GM10847 (cell line): Measurements from ENCODE around the gene PIP5KL1.

ENCODE experiments used
- POLR2A ChIP-seq: IDR thresholded peaks from 2 replicates; pipeline ENCODE4 v1.6.1; 2011; ENCODE audit not compliant: insufficient read length; ENCODE audit errors: extremely low read depth

The PIP5KL1 gene

DNA sequence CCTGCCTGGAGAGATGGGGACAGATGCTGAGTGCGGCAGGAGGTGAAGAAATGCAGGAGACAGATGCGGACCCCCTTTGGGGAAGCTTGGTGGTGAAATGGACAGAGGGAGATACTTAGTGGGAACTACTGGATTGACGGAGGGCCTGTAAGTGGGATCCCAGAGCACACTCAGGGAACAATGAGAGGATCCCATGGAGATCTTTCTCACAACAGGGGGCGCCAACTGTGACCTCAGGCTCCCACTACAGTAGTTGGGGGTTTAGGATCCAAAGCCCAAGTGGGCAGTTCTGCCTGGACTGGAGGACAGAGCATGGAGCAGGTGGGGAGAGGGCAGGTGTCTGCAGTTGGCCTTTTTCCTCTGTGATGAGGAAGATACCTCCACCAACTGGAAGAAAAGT is 3.7 kb upstream of the PIP5KL1 start:
- TF ChIP-seq POLR2A = no peak

- no peak for TF ChIP-seq POLR2A
Observed at GRCh38 chr9:127931092-127931881, 710 bp upstream of the PIP5KL1 start.

DNA sequence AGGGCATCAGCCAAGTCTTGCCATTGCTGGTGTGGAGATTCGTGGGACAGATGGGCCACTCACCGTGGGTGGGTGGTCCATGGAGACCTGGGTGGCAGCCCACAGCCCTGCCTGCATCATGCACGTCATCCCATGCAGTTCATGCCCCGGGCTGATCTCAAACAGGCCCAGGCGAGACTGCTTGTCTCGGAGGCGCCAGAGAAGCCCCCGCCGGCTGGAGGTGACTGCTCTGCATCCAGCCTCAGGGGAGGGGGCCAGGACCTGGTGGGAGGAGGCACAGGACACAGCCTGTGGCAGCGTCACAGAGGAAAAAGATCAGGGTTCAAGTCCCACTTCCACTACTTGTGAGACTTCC is 975 bp downstream of the PIP5KL1 start:
- no peak for TF ChIP-seq POLR2A

DNA sequence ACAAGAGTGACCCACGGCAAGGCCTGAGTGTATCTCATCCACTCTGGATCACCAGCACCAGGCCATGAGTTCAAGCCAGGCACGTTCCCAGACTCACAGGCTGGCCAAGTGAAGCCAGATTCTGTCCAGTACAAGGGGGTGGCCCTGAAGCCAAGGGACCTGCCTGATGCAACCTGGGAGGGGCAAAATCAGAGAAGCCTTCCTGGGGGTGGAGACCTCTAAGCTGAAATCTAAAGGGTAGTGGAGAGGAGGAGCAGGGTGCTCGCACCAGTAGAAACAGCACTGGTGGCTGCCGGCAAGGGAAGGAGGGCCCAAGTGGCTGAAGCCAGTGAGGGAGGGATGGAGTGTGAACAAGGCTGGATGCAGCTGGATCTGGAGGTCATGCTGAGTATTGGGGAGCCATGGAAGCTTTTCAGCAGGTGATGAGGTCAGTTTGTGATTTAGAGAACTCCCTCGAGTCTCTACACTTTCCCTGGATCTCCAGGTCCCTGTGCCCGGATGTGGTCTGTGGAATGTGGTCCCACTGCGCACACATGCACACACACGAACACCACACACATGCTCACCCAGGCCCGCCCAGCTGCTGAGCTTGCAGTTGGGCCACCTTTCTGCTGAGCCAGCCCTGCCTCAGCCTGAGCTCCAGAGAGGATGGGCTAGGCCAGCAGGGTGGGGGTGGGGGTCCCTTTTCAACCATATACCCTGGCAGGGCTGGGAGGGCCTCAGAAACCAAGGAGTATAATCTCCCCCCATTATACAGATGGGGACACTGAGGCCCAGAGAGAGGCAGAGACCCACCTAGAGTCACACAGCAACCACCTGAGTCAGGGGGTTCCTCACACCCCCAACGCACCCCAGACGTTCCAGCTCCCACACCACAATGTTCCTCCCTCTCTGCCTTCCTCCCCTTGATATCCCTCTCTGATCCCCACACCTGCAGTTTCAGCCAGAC is 1.6 kb downstream of the PIP5KL1 start:
- no peak for TF ChIP-seq POLR2A

DNA sequence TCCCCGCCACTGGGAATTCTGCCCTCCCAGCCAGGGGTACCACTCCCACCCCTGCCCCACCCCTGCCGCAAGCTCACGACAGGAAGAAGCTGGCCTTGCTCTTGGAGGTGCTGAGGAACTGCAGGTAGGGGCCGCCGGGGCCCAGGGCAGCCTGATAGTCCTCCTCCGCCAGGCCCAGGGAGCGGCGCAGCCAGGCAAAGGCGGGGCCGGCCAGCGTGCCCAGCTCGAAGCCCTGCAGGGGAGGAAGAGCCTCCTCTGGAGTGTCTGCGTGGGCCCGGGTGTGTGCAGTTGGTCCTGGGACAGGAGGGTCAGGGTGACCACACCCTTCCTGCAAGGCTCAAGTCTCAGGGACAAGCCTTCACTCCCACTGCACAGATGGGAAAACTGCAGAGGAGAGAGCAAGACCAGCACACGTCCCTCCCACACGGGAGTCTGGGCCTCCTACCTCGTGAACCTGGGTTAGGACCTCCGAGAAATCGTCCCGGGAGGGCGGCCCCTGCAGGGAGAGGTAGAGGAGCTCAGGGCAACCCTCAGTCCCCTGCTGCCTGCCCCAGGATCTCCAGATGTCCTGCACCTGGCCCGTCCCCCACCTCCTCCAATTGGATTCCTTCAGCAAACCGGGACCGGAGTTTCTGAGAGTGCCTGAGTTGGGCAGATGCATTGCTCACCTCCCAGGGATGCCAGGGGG is 2.4 kb downstream of the PIP5KL1 start:
- no peak for TF ChIP-seq POLR2A

- no peak for TF ChIP-seq POLR2A
Observed at GRCh38 chr9:127927201-127927987, 3.2 kb downstream of the PIP5KL1 start.

GRCh38 chr9:127926906-127927200 is 3.7 kb downstream of the PIP5KL1 start:
- TF ChIP-seq POLR2A = no peak

DNA sequence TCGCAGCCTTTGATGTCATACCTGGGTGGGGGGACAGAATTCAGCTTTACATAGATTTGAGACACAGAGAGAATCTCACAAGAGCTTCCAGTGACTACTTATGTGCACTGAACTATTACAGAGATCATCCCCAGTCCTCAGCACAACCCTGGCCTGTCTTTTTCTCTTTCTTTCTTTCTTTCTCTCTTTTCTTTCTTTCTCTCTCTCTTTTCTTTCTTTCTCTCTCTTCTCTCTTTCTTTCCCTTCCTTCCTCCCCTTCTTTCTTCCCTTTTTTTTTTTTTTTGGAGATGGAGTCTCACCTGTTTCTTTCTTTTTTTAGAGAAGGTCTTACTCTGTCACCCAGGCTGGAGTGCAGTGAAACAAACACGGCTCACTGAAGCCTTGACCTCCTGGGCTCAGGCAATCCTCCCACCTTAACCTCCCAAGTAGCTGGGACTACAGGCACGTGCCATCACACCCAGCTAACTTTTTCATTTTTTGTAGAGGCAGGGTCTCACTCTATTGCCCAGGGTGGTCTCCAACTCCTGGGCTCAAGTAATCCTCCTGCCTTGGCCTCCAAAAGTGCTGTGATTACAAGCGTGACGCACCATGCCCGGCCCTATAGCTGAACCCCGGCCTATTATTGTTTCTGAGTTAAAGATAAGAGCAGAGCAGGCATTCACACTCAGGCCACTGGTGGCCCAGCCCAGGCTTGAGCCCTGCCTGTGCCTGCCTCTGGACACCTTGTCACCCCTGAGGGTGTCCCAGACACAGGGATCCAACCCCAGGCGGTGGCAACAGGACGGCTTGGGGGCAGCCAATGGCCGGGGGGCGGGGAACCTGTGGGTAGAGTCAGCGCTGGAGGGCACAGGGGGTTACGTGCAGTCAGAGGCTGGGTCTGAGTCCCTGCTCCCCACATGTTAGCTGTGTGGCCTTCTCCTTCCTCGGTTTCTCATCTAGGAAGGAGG is 4.3 kb downstream of the PIP5KL1 start:
- no peak for TF ChIP-seq POLR2A

DNA sequence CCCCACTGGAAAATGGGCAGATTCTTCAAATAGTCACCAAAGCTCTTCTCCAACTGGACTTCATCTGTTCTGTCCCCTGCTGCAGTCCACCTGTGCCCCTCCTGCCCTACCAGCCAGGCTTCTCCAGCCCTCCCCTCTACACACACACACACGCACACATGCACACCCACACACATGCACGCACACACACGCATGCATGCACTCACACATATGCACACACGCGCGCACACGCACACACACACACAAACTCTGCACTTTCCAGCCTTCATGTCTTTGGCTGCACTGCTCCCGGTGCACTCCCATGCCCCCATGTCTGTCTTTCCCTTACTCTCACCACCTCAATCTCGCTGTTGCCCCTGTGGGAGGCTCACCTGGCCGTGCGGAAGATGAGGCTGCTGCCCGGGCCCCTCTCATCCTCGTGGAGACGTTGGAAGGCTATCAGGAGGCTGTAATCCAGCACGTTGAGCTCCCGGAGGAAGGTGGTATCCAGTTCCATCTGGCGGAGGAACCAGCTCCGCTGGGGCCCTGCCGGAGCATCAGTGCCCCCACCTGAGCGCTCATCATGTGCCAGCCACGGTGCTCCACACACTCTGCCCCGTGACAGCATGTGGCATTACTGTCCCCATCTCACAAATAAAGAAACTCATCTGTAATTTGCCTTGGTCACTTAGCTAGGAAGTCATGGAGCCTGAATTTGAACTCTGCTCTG is 5.7 kb downstream of the PIP5KL1 start:
- no peak for TF ChIP-seq POLR2A

DNA sequence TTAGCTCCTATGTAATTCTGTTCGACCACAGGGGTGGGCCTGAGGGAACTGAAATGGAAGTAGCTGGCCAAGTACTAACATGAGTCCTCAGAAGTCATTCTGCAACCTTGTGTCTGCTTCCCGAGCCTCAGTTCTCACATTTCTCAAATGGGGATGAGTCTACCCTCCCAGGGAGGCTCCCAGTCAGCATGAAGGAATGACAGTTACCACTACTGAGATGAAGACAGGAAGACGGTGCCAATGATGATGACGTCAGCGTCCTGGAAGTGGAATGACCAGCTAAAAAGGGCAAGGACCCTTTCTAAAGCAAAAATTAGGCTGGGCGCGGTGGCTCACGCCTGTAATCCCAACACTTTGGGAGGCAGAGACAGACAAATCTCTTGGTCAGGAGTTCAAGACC is 6.8 kb downstream of the PIP5KL1 start:
- TF ChIP-seq POLR2A = no peak

DNA sequence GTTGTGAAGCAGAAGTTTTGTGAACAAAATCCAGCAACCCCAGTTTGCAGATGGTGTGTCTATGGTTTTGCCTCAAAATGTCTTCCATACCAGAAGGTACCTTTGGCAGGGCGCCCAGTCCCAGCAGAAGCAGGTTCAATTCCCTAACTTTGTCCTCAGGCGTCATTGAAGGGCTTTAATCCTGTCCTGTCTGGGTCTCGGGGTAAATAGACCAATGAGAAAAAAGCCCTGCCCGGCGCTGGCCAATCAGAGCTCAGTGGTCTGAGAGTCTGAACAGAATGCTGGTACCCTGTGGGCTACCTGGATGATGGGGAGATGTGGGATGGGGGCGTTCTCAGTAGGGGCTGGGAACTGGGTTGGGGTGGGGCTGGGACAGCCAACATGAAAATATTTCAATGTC is 7.5 kb downstream of the PIP5KL1 start:
- TF ChIP-seq POLR2A = no peak

DNA sequence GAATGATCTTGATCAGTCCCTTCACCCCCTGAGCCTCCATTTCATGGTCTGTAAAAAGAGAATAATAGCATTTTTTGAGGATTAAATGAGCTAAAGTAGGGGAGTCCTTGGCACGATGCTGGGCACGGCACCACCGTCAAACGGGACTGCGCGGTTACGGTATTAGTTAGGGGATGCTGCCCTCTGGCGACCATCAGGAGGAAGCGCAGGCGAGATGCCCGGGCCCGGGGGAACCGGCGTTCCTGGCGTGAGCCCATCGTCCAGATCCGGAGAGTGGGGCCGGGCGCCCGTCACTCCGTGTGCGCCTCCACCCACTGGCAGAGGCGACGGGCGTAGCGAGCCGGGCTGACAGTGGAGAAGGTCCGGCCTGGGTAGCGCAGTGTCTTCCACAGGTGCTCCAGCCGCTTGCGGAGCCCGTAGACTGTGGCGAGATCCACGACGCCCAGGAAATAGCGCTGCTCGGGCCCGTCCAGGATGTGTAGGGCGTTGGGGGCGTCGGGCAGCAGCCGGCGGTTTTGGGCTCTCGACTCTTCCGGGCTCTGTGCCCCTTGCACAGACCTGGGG is 8.9 kb downstream of the PIP5KL1 start:
- TF ChIP-seq POLR2A = no peak

GRCh38 chr9:127920794-127921193 is 9.8 kb downstream of the PIP5KL1 start:
- no peak for TF ChIP-seq POLR2A
